Kidney epithelial cell (primary cell): ENCODE results near the gene DBP. TPM values are rescaled to one million over a fixed set of nuclear protein-coding genes. Genes with fewer than 3 reads are reported as not detected.

Experiments used
- DNase-seq: peaks from one replicate; pipeline ENCODE4 v3.0.0-alpha.2; 2010; ENCODE audit warnings: low read depth
- H3K27me3 ChIP-seq: 2 replicates; pipeline ENCODE4 v1.6.0; 2011; ENCODE audit warnings: low read length; ENCODE audit not compliant: control insufficient read depth, insufficient read depth
- H3K36me3 ChIP-seq: 2 replicates; pipeline ENCODE4 v1.5.1; 2011; ENCODE audit warnings: low read length; ENCODE audit not compliant: control insufficient read depth, insufficient read depth
- H3K4me3 ChIP-seq: 2 replicates; pipeline ENCODE4 v1.5.1; 2011; ENCODE audit warnings: low read depth, mild to moderate bottlenecking, control low read depth, low read length
- total RNA-seq: library from RNA; depleted of rRNA; stranded (reverse); fragments of >200 nt; gene quantifications from 2 replicates; pipeline ENCODE4 v1.2.3, GENCODE V29; 2015
- TF ChIP-seq, protein P1 (sequence below): IDR thresholded peaks from 2 replicates; pipeline ENCODE4 v1.5.1; 2011; ENCODE audit warnings: mild to moderate bottlenecking, moderate library complexity, low read length, control low read depth, inconsistent platforms; ENCODE audit not compliant: insufficient read depth, poor library complexity, severe bottlenecking

The DBP gene
- total RNA-seq, 1 donor from 2014 or later, result 1.6 TPM

DNA sequence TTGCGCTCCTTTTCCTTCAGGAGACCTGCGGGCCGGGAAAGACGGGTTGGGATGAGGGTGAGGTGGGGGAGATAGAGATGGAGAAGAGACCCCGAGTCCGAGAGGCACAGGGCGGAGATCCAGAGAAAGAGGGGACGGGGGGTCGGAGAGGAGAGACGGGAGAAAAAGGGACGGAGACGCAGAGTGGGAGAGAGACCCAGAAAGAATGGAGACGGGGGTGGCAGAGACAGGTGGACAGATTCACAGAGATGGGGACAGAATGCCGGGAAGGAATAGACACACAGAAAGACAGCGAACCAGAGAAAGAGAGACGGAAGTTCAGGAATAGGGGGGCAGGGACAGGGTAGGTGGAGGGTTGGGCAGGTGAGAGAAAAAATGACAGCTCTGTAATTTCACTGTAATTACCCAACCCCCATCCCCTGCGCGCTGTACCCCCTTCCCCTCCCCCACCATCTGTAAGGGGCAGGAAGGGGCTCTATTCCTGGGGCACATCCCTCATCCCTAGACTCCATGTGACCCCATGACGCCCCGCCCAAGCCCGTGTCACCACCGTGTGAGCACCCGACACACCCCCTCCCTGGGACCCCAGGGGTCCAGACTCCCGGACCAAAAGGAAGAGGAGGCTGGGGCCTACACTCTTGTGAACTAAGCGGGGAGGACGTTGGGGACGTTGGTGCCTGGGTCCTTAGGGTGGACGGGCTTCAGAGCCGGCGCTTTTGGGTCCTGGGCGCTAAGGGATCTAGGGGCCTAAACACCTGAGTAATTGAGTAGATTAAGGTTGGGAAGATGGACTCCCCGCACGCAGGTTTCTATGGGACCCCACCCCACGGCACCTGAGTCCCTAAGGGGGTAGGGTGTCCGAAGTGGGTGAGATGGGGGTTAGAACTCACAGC, 967 bp downstream of the DBP start:
- no peaks in the 10 kb centered on the region for H3K36me3 ChIP-seq
- DNase-seq, result no peak
- TF ChIP-seq, protein P1, sequence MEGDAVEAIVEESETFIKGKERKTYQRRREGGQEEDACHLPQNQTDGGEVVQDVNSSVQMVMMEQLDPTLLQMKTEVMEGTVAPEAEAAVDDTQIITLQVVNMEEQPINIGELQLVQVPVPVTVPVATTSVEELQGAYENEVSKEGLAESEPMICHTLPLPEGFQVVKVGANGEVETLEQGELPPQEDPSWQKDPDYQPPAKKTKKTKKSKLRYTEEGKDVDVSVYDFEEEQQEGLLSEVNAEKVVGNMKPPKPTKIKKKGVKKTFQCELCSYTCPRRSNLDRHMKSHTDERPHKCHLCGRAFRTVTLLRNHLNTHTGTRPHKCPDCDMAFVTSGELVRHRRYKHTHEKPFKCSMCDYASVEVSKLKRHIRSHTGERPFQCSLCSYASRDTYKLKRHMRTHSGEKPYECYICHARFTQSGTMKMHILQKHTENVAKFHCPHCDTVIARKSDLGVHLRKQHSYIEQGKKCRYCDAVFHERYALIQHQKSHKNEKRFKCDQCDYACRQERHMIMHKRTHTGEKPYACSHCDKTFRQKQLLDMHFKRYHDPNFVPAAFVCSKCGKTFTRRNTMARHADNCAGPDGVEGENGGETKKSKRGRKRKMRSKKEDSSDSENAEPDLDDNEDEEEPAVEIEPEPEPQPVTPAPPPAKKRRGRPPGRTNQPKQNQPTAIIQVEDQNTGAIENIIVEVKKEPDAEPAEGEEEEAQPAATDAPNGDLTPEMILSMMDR, result no peak
- peak overlapping the region; percentile 42 for H3K4me3 ChIP-seq
- H3K27me3 ChIP-seq, result peaks cover 3% of the 10 kb centered on the region

DNA sequence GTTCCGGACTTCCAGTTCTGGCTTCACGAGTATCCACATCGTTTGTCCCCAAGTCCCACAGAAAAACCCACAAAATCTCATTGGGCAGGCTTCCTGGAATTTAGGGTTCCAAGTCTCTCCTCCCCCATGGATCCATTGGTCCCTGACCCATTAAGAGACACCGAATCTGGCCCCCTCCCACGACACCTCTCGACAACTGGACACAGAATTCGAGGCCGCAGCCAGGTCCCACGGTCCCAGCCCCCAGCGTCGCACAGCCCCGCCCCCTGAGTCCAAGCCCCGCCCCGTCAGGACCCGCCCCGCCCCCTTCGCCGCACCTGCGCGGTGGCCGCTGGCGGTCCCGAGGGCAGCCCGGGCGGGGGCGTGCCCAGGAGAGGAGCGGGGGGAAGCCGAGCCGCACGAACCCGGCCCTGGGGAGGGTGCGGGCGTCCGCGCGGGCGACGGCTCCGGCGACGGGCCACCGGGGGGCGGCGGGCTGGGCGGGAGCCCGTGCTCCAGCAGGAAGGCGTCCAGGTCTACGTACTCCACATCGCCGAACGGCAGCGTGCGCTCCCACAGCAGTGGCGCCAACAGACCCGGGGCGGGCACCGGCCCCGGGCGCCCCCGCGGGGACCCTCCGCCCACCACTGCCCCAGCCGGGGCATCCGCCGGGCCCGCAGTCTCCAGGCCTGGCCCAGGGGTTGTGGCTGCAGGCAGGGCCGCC, 1.8 kb downstream of the DBP start:
- Histone ChIP-seq H3K4me3 (peak overlapping the region; percentile 42), H3K36me3 (no peaks in the 10 kb centered on the region), H3K27me3 (peaks cover 3% of the 10 kb centered on the region)
- TF ChIP-seq, protein P1, result no peak
- no peak for DNase-seq

DNA sequence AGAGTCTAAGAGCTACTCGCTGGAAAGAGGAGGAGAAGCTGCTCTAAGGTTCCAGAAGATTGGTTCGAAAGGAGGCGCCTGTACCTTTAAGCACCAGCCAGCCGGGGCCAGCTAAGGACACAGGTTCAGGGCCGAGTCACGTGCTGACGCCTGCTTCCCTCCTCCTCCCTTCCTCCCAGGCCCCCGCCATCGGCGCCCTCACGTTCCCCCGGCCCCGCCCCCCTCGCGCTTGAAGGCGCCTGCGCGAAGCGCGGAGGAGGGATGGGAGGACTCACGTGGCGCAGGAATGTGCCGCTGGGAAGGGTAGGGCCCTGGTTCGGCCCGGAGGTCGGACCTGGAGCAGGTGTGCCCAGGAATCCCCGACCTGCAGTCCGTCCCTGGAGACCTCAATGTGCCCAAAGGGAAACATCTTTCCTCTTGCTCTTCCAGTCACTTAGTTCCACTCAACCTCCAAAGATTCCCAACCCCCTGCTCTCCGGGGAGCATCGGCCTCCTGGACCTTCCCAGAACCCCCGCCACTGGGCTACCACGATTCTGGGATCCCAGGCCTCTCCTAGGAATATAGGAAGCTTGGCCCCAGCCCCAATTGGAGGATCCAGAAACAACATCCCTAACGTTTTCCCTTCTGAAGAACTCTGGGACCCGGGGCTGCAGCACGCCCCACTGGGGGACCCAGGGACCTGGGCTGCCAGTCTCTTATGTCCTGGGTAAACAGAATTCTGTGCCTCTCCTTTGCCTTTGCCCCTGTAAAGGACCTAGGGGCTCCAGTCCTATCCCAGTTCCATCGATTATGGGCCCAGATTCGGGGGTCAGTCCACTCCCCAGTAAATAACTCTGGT, 2.5 kb downstream of the DBP start:
- Histone ChIP-seq H3K27me3 (peaks cover 3% of the 10 kb centered on the region), H3K4me3 (no peak overlapping the region), H3K36me3 (no peaks in the 10 kb centered on the region)
- TF ChIP-seq, protein P1, result no peak
- DNase-seq, result peak; percentile 85

DNA sequence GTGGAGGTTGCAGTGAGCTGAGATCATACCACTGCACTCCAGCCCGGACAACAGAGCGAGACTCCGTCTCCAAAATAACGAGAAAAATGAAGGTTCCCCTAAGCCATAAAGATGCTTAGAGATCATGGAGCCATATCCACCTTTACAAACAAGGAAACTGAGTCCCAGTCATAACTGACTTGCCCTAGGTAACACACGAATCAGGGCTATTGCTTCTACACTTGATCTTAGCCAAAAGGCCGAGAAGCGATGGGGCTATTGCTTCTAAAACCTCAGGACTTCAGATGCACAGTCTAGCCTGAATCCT, 3.2 kb downstream of the DBP start:
- no peak for DNase-seq
- Histone ChIP-seq H3K4me3 (no peak overlapping the region), H3K27me3 (no peaks in the 10 kb centered on the region), H3K36me3 (no peaks in the 10 kb centered on the region)
- TF ChIP-seq, protein P1, result no peak

DNA sequence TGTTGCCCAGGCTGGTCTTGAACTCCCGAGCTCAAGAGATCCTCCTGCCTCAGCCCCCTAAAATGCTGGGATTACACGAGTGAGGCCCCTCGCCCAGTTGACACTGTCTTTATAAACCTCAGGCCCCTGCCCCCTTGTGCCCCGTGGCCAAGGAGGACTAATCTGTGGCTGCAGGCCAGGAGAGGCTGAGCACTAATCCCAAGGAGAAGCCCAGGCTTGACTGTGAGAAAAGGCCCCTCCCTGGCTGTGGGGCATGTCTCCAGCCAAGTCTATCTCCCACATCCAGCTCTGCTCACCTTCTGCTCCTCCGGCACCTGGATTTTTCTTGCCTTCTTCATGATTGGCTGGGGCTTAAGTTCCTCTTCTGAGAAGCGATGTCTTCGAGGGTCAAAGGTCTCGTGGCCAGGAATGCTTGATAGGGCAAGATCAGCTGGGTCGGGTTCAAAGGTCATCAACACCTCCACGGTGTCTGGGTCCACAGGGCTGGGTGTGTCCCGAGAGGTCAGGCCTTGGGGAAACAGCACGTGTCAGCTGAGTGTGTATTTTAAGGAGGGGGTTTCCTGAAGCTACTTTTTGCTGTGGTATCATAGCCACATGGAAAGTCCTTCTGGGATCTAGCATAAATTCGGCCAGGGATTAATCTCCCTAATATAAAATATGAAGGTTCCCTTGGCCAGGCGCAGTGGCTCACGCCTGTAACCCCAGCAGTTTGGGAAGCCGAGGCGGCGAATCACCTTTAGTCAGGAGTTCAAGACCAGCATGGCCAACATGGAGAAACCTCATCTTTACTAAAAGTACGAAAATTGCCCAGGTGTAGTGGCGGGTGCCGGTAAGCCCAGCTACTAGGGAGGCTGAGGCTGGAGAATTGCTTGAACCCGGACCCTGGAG, 3.8 kb downstream of the DBP start:
- no peak for DNase-seq
- no peaks in the 10 kb centered on the region for H3K27me3 ChIP-seq
- H3K4me3 ChIP-seq, result no peak overlapping the region
- TF ChIP-seq, protein P1, result no peak
- no peaks in the 10 kb centered on the region for H3K36me3 ChIP-seq
